Measurements from ENCODE around the gene PUS7. TPM values are rescaled to one million over a fixed set of nuclear protein-coding genes. Genes with fewer than 3 reads are reported as not detected.

The PUS7 gene
- total and polyA plus RNA-seq, 2 of the 4 experiments (the other 2 are of a cell fraction) = 11.7 to 17.0 TPM

DNA sequence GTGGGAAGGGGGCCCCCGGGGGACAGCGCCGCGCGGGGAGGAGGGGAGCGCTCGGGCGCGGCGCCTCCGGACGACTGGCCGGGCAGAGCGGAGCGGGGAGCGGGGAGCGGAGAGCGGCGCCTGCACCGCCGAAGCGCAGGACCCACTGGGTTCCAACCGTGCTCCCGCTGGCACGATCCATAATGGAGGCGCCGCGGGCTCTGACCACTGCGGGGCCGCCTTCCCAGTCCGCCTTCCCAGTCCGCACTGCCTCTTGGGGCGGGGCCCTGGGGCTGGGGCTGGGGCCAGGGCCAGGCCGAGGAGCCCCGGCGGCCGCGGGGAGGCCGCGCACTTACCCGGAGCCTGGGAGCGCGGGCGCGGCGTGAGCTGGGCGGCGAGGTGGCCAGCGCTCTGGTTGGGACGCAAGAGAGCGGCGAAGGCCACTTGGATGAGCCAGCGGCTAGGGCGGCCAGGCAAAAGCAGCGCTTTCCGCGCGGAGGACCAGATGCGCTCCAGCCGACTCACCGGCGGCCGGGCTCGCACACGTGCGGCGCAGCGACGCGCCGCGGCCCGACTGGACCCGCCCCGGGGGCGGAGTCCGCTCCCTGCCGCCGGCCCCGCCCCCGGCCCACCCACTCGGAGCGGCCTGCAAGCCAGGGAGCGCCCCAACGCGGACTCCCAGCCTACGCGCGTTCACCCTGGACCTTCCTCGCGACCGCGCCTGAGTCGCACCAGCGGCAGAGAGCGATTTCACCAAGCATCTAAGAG lies at the start of gene PUS7 (continued):
- TF ChIP-seq, protein P1, sequence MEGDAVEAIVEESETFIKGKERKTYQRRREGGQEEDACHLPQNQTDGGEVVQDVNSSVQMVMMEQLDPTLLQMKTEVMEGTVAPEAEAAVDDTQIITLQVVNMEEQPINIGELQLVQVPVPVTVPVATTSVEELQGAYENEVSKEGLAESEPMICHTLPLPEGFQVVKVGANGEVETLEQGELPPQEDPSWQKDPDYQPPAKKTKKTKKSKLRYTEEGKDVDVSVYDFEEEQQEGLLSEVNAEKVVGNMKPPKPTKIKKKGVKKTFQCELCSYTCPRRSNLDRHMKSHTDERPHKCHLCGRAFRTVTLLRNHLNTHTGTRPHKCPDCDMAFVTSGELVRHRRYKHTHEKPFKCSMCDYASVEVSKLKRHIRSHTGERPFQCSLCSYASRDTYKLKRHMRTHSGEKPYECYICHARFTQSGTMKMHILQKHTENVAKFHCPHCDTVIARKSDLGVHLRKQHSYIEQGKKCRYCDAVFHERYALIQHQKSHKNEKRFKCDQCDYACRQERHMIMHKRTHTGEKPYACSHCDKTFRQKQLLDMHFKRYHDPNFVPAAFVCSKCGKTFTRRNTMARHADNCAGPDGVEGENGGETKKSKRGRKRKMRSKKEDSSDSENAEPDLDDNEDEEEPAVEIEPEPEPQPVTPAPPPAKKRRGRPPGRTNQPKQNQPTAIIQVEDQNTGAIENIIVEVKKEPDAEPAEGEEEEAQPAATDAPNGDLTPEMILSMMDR (conservative IDR thresholded peaks at IDR 0.05; ENCODE audit: low read depth, low read length) = no peak
- no peak for TF ChIP-seq MAFK (IDR thresholded peaks at IDR 0.05; ENCODE audit: low read depth, low read length)
- no peak for TF ChIP-seq CEBPB (IDR thresholded peaks at IDR 0.05; ENCODE audit: low read depth, low read length)
- TF ChIP-seq POLR2A (IDR thresholded peaks at IDR 0.05; ENCODE audit: low read depth, low read length) = peak; percentile 84
- TF ChIP-seq CHD1 (IDR thresholded peaks at IDR 0.05; ENCODE audit: low read depth, low read length) = no peak
- TF ChIP-seq MXI1 (IDR thresholded peaks at IDR 0.05; ENCODE audit: borderline replicate concordance, low read depth, low read length) = peak; percentile 97
- TF ChIP-seq NFE2L2 (IDR thresholded peaks at IDR 0.05; ENCODE audit: low read depth, low read length) = no peak
- TF ChIP-seq RAD21 (IDR thresholded peaks at IDR 0.05; ENCODE audit: low read length) = no peak
